Peyer's patch (tissue), 4 donors: ENCODE results near the gene IDS.
A peak's percentile ranks its signal among the peaks of the same experiment; 100 is the strongest.

Source experiments
- POLR2A ChIP-seq, 2 donors: fragments of 450-650 bp; IDR thresholded peaks; one replicate each; pipeline ENCODE4 v1.5.1; 2017; ENCODE audit warnings: antibody characterized with exemption in 2 of 2, mild to moderate bottlenecking in 2 of 2, moderate library complexity in 2 of 2
- TF ChIP-seq, protein P1 (sequence below), 6 experiments: fragments of 450-650 bp in 4 of 6; fragments of 200-600 bp in 2 of 6; sonication (generic) in 1 of 6; IDR thresholded peaks; one replicate each; pipeline ENCODE4 v1.5.1; 2017 to 2019; ENCODE audit warnings: antibody characterized with exemption in 6 of 6, mild to moderate bottlenecking in 3 of 6, moderate library complexity in 1 of 6

DNA sequence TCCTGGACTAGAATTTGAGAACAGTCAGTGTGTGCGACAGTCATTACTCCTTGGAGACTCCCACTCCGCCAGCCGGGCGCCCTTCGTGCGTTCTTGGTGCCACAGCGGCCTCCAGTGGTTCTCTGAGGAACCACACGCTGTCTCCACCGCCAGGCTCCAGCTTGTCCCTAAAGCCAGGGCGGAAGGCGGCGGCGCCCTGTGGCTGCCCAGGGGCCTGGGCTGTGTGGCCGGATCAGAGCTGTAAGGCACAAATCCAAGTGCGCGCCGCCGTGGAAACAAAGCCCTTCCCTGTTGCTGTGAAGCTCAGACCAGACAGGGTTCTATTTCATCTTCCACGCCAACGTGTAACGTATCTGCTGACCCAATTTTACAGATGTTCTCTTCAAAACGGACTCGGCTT, 34.2 kb downstream of the IDS start:
- TF ChIP-seq POLR2A (IDR thresholded peaks at IDR 0.05): no peak
- TF ChIP-seq, protein P1, sequence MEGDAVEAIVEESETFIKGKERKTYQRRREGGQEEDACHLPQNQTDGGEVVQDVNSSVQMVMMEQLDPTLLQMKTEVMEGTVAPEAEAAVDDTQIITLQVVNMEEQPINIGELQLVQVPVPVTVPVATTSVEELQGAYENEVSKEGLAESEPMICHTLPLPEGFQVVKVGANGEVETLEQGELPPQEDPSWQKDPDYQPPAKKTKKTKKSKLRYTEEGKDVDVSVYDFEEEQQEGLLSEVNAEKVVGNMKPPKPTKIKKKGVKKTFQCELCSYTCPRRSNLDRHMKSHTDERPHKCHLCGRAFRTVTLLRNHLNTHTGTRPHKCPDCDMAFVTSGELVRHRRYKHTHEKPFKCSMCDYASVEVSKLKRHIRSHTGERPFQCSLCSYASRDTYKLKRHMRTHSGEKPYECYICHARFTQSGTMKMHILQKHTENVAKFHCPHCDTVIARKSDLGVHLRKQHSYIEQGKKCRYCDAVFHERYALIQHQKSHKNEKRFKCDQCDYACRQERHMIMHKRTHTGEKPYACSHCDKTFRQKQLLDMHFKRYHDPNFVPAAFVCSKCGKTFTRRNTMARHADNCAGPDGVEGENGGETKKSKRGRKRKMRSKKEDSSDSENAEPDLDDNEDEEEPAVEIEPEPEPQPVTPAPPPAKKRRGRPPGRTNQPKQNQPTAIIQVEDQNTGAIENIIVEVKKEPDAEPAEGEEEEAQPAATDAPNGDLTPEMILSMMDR (IDR thresholded peaks at IDR 0.05): peak; percentile 18 to 76 (median 66)
